WTC11 (cell line): ENCODE data around the gene DNAH8. TPM values are rescaled to one million over a fixed set of nuclear protein-coding genes. Genes with fewer than 3 reads are reported as not detected.
A peak's percentile ranks its signal among the peaks of the same experiment; 100 is the strongest.

ENCODE experiments used
- ATAC-seq: fragments of 200-7000 bp; cut with Tn5 transposase; 2 replicates; pipeline ENCODE4 v1.10.0; 2021; ENCODE audit warnings: mild to moderate bottlenecking, moderate library complexity
- CTCF ChIA-PET: fragments of 300-600 bp; sonication (Branson Sonifier 250); formaldehyde crosslinking; loops from one replicate; lab custom pipeline; 2021; ENCODE audit warnings: antibody characterized with exemption; lab: Charles Lee
- POLR2A ChIA-PET: fragments of 350-600 bp; sonication (Branson Sonifier 250); formaldehyde crosslinking; loops from one replicate; lab custom pipeline; 2021; ENCODE audit warnings: antibody characterized with exemption; lab: Charles Lee
- DNase-seq: peaks from one replicate; pipeline ENCODE4 v3.0.0; 2021; ENCODE audit warnings: low spot score
- H3K27ac Mint-ChIP-seq: 2 replicates; pipeline ENCODE4 v1.8.0; 2021; ENCODE audit warnings: mixed read lengths
- H3K27me3 Mint-ChIP-seq: 2 replicates; pipeline ENCODE4 v1.8.0; 2021; ENCODE audit warnings: low read depth, mild to moderate bottlenecking, moderate library complexity, mixed read lengths
- H3K36me3 Mint-ChIP-seq: 2 replicates; pipeline ENCODE4 v1.8.0; 2021; ENCODE audit warnings: mixed read lengths
- H3K4me1 Mint-ChIP-seq: 2 replicates; pipeline ENCODE4 v1.8.0; 2022; ENCODE audit warnings: mixed read lengths
- H3K4me3 Mint-ChIP-seq: 2 replicates; pipeline ENCODE4 v1.8.0; 2021; ENCODE audit warnings: mild to moderate bottlenecking, moderate library complexity, mixed read lengths
- H3K9me3 Mint-ChIP-seq: 2 replicates; pipeline ENCODE4 v1.8.0; 2021; ENCODE audit warnings: mixed read lengths
- ARID4B ChIP-seq: sonication (generic); formaldehyde crosslinking; IDR thresholded peaks from 2 replicates; pipeline ENCODE4 v1.8.0; 2023; ENCODE audit warnings: missing genetic modification reagents, mild to moderate bottlenecking, borderline replicate concordance
- ATF1 ChIP-seq: sonication (generic); formaldehyde crosslinking; IDR thresholded peaks from 2 replicates; pipeline ENCODE4 v1.8.1; 2023; ENCODE audit warnings: mild to moderate bottlenecking, moderate library complexity, missing genetic modification reagents
- CBFB ChIP-seq: sonication (generic); formaldehyde crosslinking; IDR thresholded peaks from 2 replicates; pipeline ENCODE4 v1.8.1; 2022; ENCODE audit warnings: mild to moderate bottlenecking, low read depth, missing genetic modification reagents
- CREB1 ChIP-seq: sonication (generic); formaldehyde crosslinking; IDR thresholded peaks from 2 replicates; pipeline ENCODE4 v1.8.0; 2023; ENCODE audit warnings: mild to moderate bottlenecking, missing genetic modification reagents
- CTCF ChIP-seq: fragments of 200-600 bp; IDR thresholded peaks from 2 replicates; pipeline ENCODE4 v1.8.0; 2022; ENCODE audit warnings: antibody characterized with exemption
- E2F5 ChIP-seq: sonication (generic); formaldehyde crosslinking; IDR thresholded peaks from 2 replicates; pipeline ENCODE4 v1.8.1; 2022; ENCODE audit warnings: mild to moderate bottlenecking, moderate library complexity, missing genetic modification reagents
- ELF4 ChIP-seq: sonication (generic); formaldehyde crosslinking; IDR thresholded peaks from 2 replicates; pipeline ENCODE4 v1.8.1; 2022; ENCODE audit warnings: low read depth, mild to moderate bottlenecking, moderate library complexity, missing genetic modification reagents
- FOXP4 ChIP-seq: sonication (generic); formaldehyde crosslinking; IDR thresholded peaks from 2 replicates; pipeline ENCODE4 v1.8.0; 2022; ENCODE audit warnings: mild to moderate bottlenecking, missing genetic modification reagents
- HMGA2 ChIP-seq: fragments of 250-450 bp; sonication (Bioruptor Pico); IDR thresholded peaks from 2 replicates; pipeline ENCODE4 v1.4.0; 2021; ENCODE audit warnings: mild to moderate bottlenecking, moderate library complexity
- JAZF1 ChIP-seq: fragments of 250-450 bp; sonication (Bioruptor Pico); IDR thresholded peaks from 2 replicates; pipeline ENCODE4 v1.9.0; 2021; ENCODE audit warnings: moderate library complexity, mild to moderate bottlenecking, inconsistent platforms
- MYBL2 ChIP-seq: sonication (generic); formaldehyde crosslinking; IDR thresholded peaks from 2 replicates; pipeline ENCODE4 v1.8.1; 2023; ENCODE audit warnings: mild to moderate bottlenecking, moderate library complexity, missing genetic modification reagents
- NFATC4 ChIP-seq: fragments of 250-450 bp; sonication (Bioruptor Pico); IDR thresholded peaks from 2 replicates; pipeline ENCODE4 v1.9.0; 2021; ENCODE audit warnings: mild to moderate bottlenecking
- NR3C1 ChIP-seq: sonication (generic); formaldehyde crosslinking; conservative IDR thresholded peaks from 2 replicates; pipeline ENCODE4 v1.8.1; 2023; ENCODE audit warnings: low read depth, mild to moderate bottlenecking, missing genetic modification reagents
- PRDM15 ChIP-seq: sonication (generic); formaldehyde crosslinking; IDR thresholded peaks from 2 replicates; pipeline ENCODE4 v1.8.0; 2022; ENCODE audit warnings: missing genetic modification reagents
- PREB ChIP-seq: sonication (generic); formaldehyde crosslinking; IDR thresholded peaks from 2 replicates; pipeline ENCODE4 v1.8.1; 2022; ENCODE audit warnings: mild to moderate bottlenecking, missing genetic modification reagents, moderate library complexity, borderline replicate concordance
- RORB ChIP-seq: fragments of 250-450 bp; sonication (Bioruptor Pico); IDR thresholded peaks from 2 replicates; pipeline ENCODE4 v1.9.0; 2021; ENCODE audit warnings: mild to moderate bottlenecking
- SOX15 ChIP-seq: fragments of 250-450 bp; sonication (Bioruptor Pico); IDR thresholded peaks from 2 replicates; pipeline ENCODE4 v1.9.0; 2021; ENCODE audit warnings: mild to moderate bottlenecking
- ZNF138 ChIP-seq: sonication (generic); formaldehyde crosslinking; conservative IDR thresholded peaks from 2 replicates; pipeline ENCODE4 v1.8.1; 2022; ENCODE audit warnings: mild to moderate bottlenecking, moderate library complexity, missing genetic modification reagents
- total RNA-seq: library from RNA; stranded (reverse); gene quantifications from 3 replicates; pipeline ENCODE4 v1.2.3, GENCODE V29; 2021

Gene DNAH8
- total RNA-seq, 1 experiment from 2014 or later, result 0.02 TPM

GRCh38 chr6:38796850-38797249, 81.7 kb downstream of the DNAH8 start (continued):
- TF ChIP-seq FOXP4 (no peak), NR3C1 (CRISPR knock-in tag) (no peak), PREB (CRISPR knock-in tag) (no peak)

- no peaks in the 10 kb centered on the region for H3K9me3 Mint-ChIP-seq
- no peak overlapping the region; the same call in 1 of the 2 replicates for H3K4me3 Mint-ChIP-seq
- no peak for DNase-seq
- no peaks in the 10 kb centered on the region for H3K36me3 Mint-ChIP-seq
- peak; percentile 36; the same call in 1 of the 2 replicates for ATAC-seq
- no peak for TF ChIP-seq ZNF138 (CRISPR knock-in tag)
- TF ChIP-seq HMGA2, result no peak
- TF ChIP-seq CBFB, result no peak
- no peak for TF ChIP-seq ARID4B
- no peak for TF ChIP-seq JAZF1
- no peak for TF ChIP-seq PRDM15 (CRISPR knock-in tag)
- no peak for TF ChIP-seq ATF1 (CRISPR knock-in tag)
- no peak for TF ChIP-seq NFATC4 (CRISPR knock-in tag)
- no peak for TF ChIP-seq E2F5 (CRISPR knock-in tag)
- TF ChIP-seq ELF4 (CRISPR knock-in tag), result no peak
- TF ChIP-seq MYBL2 (CRISPR knock-in tag), result no peak
- TF ChIP-seq CTCF, result no peak
- no peak for TF ChIP-seq CREB1
- TF ChIP-seq SOX15 (CRISPR knock-in tag), result no peak
- TF ChIP-seq RORB (CRISPR knock-in tag), result no peak
- ChIA-PET POLR2A (no interaction called here), CTCF (interaction anchor here (1.1 kb wide), 1 partner anchor 75 kb away, joined by 3 read pairs; no protein-coding TSS in a partner anchor)
- peaks cover 3% of the 10 kb centered on the region; the same call in 1 of the 2 replicates for H3K27me3 Mint-ChIP-seq
- H3K4me1 Mint-ChIP-seq, result peaks cover 16% of the 10 kb centered on the region
- 0 out of 2 replicates have a peak overlapping the region, but pooled peaks have one; percentile 1 for H3K27ac Mint-ChIP-seq
Observed at GRCh38 chr6:38797391-38797790, 82.3 kb downstream of the DNAH8 start.
